NCI-H1105 (cell line): ENCODE measurements around the gene ALKBH7.
"Not testable (repeated sequence)": the region's sequence is repeated elsewhere in the genome, so short reads cannot be mapped to it uniquely, and the experiment has no call there.

ENCODE experiments used
- DNase-seq: peaks from one replicate; lab custom pipeline; 2025; lab: John Stamatoyannopoulos, UW

Gene ALKBH7, protein sequence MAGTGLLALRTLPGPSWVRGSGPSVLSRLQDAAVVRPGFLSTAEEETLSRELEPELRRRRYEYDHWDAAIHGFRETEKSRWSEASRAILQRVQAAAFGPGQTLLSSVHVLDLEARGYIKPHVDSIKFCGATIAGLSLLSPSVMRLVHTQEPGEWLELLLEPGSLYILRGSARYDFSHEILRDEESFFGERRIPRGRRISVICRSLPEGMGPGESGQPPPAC

DNA sequence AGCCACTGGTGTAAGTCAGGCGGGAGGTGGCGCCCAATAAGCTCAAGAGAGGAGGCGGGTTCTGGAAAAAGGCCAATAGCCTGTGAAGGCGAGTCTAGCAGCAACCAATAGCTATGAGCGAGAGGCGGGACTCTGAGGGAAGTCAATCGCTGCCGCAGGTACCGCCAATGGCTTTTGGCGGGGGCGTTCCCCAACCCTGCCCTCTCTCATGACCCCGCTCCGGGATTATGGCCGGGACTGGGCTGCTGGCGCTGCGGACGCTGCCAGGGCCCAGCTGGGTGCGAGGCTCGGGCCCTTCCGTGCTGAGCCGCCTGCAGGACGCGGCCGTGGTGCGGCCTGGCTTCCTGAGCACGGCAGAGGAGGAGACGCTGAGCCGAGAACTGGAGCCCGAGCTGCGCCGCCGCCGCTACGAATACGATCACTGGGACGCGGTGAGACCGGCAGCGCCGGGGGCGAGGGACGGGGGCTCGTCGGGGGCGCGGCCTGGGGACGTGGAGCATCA is at the start of gene ALKBH7:
TSS of gene ALKBH7 (plus strand) at position 201 of the 502 bp plus-strand sequence. CDS start at position 228, 27 bp downstream.
- peak; percentile 99 for DNase-seq

DNA sequence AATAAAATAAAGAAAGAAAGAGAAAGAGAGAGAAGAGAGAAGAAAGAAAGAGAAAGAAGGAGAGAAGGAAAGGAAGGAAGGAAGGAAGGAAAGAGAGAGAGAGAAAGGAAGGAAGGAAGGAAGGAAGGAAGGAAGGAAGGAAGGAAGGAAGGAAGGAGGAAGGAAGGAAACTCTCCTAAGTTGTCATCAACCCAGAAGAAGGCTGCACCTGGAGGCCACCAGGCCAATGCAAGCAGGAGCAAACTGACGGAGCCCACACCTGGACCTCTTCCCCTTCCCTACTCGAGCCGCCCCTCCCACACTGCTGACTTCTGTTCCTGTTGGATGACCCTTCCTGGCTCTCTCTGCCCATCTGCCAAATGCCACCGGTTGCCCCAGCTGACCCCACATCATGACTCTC is 47.8 kb upstream of the ALKBH7 start:
- no peak for DNase-seq

- DNase-seq, result no peak
Measured at GRCh38 chr19:6325614-6326013, 47.0 kb upstream of the ALKBH7 start.

DNA sequence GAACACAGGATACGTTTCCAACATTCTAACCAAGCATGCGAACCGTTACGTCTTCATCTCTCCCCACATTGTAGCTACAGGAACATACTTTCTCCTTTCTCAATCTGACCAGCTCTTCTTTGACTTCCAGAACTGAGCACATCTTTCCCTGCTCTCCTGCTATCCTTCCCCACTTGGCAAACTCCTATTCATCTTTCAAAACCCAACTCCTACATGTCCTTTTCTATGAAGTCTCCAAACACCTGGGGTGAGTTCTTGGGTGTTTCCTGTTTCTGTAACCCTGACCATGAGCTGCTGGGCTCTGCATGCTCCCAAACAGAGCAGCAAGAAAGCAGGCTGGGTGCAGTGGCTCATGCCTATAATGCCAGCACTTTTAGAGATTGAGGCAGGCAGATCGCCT is 45.8 kb upstream of the ALKBH7 start:
- no peak for DNase-seq

DNA sequence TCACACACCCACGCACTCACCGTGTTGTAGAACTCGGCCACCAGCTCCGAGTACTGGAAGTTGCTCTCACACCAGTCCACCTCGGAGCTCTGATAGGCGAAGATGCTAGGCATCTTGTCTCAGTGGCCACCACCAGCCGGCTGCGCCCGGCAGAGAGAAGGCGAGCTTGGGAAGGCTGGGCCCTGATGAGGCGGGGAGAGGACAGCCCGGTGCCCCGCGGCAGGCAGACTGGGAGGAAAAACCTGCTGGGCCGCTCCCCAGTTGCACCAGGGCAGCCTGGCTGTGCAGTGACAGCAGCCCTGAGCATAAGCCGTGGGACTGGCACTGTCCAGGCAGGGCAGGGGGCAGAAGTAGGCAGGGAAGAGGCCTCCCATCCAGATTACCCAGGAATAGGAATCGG is 39.2 kb upstream of the ALKBH7 start, which contains the start of gene ACER1:
TSS of gene ACER1 (minus strand) at position 174 of the 400 bp plus-strand sequence. CDS start at position 113, 61 bp downstream.
- DNase-seq, result no peak

- no peak for DNase-seq
Measured at GRCh38 chr19:6334490-6335285, 37.9 kb upstream of the ALKBH7 start.

DNA sequence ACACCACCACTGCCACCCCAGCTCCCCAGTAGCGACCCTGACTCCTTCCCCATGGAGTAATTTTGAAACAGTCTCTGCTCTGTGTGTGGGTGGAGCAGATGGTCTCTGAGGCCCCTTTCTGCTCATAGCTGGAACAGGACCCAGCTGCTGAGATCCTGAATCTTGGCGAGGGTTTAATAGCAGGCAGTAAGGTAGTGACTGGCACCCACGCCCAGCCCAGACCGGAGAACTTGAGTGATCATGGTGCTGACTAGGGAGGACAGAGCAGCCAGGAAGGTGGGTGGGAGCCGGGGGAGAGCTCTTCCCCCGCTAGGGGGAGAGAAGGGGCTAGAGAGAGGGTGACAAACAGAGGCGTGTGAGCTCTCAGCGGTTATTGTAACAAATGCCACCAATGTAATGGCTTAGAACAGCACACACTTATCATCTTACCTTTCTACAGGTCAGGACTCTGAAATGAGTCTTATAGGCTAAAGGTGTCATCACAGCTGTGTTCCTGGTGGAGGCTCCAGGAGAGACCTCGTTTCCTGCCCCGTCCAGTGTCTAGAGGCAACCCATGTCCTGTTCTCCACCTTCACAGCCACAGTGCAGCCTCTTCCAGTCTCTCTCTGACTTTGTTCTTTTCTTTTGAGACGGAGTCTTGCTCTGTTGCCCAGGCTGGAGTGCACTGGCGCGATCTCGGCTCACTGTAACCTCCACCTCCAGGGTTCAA is 31.9 kb upstream of the ALKBH7 start:
- no peak for DNase-seq

GRCh38 chr19:6343462-6343861 is 29.1 kb upstream of the ALKBH7 start:
- no peak for DNase-seq

GRCh38 chr19:6349271-6349670 is 23.3 kb upstream of the ALKBH7 start:
- not testable (repeated sequence) for DNase-seq

- DNase-seq, result no peak
Measured at GRCh38 chr19:6350688-6351087, 21.9 kb upstream of the ALKBH7 start.

- DNase-seq, result no peak
Measured at GRCh38 chr19:6352381-6353165, 20.0 kb upstream of the ALKBH7 start.

- no peak for DNase-seq
Measured at GRCh38 chr19:6354098-6354674, 18.4 kb upstream of the ALKBH7 start.

- not testable (repeated sequence) for DNase-seq
Measured at GRCh38 chr19:6355321-6356040, 17.1 kb upstream of the ALKBH7 start.

GRCh38 chr19:6357174-6357573 is 15.4 kb upstream of the ALKBH7 start:
- DNase-seq, result no peak

- no peak for DNase-seq
Measured at GRCh38 chr19:6358003-6358402, 14.6 kb upstream of the ALKBH7 start.

DNA sequence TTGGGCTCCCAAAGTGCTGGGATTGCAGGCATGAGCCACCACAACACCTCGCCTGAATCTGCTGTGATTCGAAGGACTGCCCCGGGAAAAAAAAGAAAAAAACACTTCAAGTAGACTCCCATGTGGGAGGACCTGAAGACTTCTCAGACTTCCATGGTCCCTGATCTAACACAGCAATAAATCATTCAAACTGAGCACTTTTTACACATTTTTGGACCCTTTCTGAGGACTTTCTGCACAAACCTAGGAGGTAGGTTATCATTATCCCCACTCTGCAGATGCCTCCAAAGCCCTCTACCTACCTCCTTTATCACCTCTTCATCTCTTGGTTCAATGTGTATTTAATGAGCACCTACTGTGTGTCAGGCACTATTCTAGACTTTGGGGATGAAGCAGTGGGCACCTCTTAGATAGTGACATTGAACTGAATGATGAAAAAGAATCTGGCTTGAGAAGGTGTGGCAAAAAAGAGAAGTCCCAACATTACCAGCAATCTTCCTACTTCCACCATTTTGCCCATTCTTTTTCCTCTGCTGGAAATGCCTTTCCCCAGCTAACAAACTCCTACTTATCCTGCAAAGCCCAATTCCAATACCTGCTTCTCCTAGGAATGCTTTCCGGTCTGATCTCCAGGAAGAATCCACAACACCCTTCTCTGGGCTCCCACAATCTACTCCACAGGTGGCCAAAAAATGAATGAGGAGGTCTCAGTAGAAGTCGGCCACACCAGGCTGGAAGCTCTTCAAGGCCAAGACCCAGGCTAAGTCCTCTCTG is 12.8 kb upstream of the ALKBH7 start:
- no peak for DNase-seq

GRCh38 chr19:6360445-6360844 is 12.1 kb upstream of the ALKBH7 start:
- not testable (repeated sequence) for DNase-seq

GRCh38 chr19:6360857-6361216 is 11.8 kb upstream of the ALKBH7 start:
- not testable (repeated sequence) for DNase-seq

- DNase-seq, result no peak
Measured at GRCh38 chr19:6362027-6362350, 10.6 kb upstream of the ALKBH7 start.

- no peak for DNase-seq
Measured at GRCh38 chr19:6362351-6362801, 10.2 kb upstream of the ALKBH7 start.
